Measurements from ENCODE around the gene APBA2.

The APBA2 gene

GRCh38 chr15:28917791-28918140 lies 32.0 kb downstream of the APBA2 start:
- DNase-seq = no peak

- no peak for DNase-seq
Observed at GRCh38 chr15:28918141-28918983, 32.6 kb downstream of the APBA2 start.

GRCh38 chr15:28919201-28919635 lies 33.4 kb downstream of the APBA2 start:
- DNase-seq = no peak

GRCh38 chr15:28919679-28920655 lies 34.2 kb downstream of the APBA2 start:
- DNase-seq = no peak

- DNase-seq = no peak
Observed at GRCh38 chr15:28920781-28921331, 35.1 kb downstream of the APBA2 start.

GRCh38 chr15:28921336-28921735 lies 35.6 kb downstream of the APBA2 start:
- DNase-seq = no peak

- DNase-seq = no peak
Observed at GRCh38 chr15:28921919-28922706, 36.3 kb downstream of the APBA2 start.

- no peak for DNase-seq
Observed at GRCh38 chr15:28922707-28923012, 36.9 kb downstream of the APBA2 start.

- DNase-seq = no peak
Observed at GRCh38 chr15:28923726-28924280, 38.0 kb downstream of the APBA2 start.

GRCh38 chr15:28927043-28927442 lies 41.3 kb downstream of the APBA2 start:
- no peak for DNase-seq

- DNase-seq = no peak
Observed at GRCh38 chr15:28929200-28929599, 43.4 kb downstream of the APBA2 start.

GRCh38 chr15:28930011-28930410 lies 44.2 kb downstream of the APBA2 start:
- no peak for DNase-seq

- no peak for DNase-seq
Observed at GRCh38 chr15:28930476-28931291, 44.9 kb downstream of the APBA2 start.

- no peak for DNase-seq
Observed at GRCh38 chr15:28931828-28932227, 46.1 kb downstream of the APBA2 start.

- no peak for DNase-seq
Observed at GRCh38 chr15:28932361-28932760, 46.6 kb downstream of the APBA2 start.

- DNase-seq = no peak
Observed at GRCh38 chr15:28933710-28934445, 48.1 kb downstream of the APBA2 start.

GRCh38 chr15:28934645-28935044 lies 48.9 kb downstream of the APBA2 start:
- DNase-seq = no peak

GRCh38 chr15:28935316-28935715 lies 49.5 kb downstream of the APBA2 start:
- DNase-seq = no peak

- no peak for DNase-seq
Observed at GRCh38 chr15:28936081-28936480, 50.3 kb downstream of the APBA2 start.

- no peak for DNase-seq
Observed at GRCh38 chr15:28936481-28936881, 50.7 kb downstream of the APBA2 start.

- DNase-seq = no peak
Observed at GRCh38 chr15:28937271-28937670, 51.5 kb downstream of the APBA2 start.

Data from inflammatory macrophage treated with lipopolysaccharide for 1 hour (primary cell).